ENCODE measurements around the gene CHD2.

- TF ChIP-seq, protein P1, sequence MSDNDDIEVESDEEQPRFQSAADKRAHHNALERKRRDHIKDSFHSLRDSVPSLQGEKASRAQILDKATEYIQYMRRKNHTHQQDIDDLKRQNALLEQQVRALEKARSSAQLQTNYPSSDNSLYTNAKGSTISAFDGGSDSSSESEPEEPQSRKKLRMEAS (IDR thresholded peaks at IDR 0.05) = no peak
- TF ChIP-seq POLR2A (IDR thresholded peaks at IDR 0.05; ENCODE audit: low read length) (no peak), REST (IDR thresholded peaks at IDR 0.05) (no peak), MYC (IDR thresholded peaks at IDR 0.05; ENCODE audit: borderline replicate concordance, low read length) (no peak), HOXA7 (CRISPR knock-in tag; IDR thresholded peaks at IDR 0.05) (no peak; the same call in 1 of the 2 replicates)
These were observed 8.5 kb upstream of the CHD2 start for GRCh38 chr15:92891533-92892200.

All from A549 (cell line).